Hippocampal formation (tissue), 2 donors: ENCODE data around the gene MPC1L.

Source experiments
- DNase-seq, 2 donors: peaks; one replicate each; lab custom pipeline; 2025; lab: John Stamatoyannopoulos, UW

The MPC1L gene

DNA sequence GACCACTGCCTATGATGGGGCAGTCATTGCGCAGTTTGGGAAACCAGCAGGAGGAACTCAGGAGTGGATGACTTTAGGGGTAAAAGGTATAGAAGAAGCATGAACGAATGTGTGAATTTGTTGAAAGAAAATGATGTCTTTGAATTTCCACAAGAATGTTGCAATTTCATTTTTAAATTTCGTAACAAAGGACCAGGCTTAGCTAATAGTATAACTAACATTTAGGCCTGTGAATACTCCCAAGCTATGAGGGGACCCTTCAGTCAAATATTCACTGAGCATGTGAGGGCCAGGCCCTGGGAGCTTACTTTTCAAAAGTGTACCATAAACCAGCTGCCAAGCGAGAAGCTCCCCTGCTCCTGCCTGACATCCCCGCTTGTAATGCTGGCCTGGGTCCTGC lies 5.3 kb downstream of the MPC1L start:
- no peak for DNase-seq

- DNase-seq: no peak
These were observed 9.0 kb downstream of the MPC1L start for GRCh38 chrX:40632199-40632598.

- DNase-seq: no peak
These were observed 14.5 kb downstream of the MPC1L start for GRCh38 chrX:40637687-40638086.

- DNase-seq: no peak
These were observed 20.9 kb downstream of the MPC1L start for GRCh38 chrX:40644176-40644575.

- DNase-seq: peak; percentile 19 to 25
These were observed 21.7 kb downstream of the MPC1L start for GRCh38 chrX:40644821-40645358.

- no peak for DNase-seq
These were observed 23.5 kb downstream of the MPC1L start for GRCh38 chrX:40646489-40647306.

- DNase-seq: peak; percentile 80 to 82
These were observed 24.3 kb downstream of the MPC1L start, which contains the start of gene CXorf38 for GRCh38 chrX:40647307-40648197. CXorf38 (minus strand) TSS chrX:40647561; CDS start chrX:40647520, 41 bp downstream.

DNA sequence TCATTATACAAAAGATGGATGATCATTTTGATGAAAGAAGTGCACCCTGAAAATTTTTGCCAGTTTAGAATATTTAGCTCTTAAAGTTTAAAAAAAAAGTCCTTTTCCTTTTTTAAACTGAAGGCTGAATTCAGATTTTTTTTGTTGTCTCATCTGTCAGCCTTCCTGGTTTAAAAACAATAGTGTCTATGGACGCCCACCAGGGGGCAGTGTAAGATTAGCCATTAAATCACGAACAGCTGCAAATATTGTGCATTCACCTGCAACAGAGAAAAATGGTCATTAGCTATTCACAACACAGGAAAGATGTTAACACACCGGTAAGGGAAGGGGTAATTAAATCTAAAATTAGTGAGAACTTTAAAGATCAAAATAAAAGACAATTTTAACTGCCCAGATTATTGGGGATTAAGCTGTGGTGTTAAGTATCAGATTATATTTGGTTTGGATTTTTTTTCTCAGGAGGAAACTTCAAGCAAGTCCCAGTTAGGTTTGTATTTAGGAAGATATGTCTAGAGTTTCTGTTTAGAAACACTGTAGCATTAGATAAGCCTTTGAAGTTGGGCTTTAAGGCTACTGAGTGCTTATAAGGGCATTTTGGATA lies 28.5 kb downstream of the MPC1L start:
- DNase-seq: peak; percentile 16 to 73

DNA sequence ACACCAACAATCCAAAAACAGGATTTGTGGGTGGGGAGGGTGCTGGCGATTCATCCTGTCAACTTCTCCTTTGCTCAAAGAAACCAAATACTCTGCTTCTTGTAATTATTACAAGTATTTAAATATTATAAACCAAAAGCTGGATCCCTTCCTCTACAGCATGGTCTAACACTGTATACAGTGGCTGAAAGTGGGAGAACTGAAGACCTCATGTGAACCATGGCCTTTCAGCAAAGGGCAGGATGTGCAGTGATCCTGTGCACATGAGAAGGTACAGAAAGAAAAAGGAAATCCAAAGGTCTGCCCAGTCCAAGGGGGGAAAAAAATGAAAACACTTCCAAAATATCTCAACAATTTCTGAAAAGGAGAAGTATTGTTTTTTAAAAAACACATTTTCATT lies 29.4 kb downstream of the MPC1L start:
- no peak for DNase-seq

DNA sequence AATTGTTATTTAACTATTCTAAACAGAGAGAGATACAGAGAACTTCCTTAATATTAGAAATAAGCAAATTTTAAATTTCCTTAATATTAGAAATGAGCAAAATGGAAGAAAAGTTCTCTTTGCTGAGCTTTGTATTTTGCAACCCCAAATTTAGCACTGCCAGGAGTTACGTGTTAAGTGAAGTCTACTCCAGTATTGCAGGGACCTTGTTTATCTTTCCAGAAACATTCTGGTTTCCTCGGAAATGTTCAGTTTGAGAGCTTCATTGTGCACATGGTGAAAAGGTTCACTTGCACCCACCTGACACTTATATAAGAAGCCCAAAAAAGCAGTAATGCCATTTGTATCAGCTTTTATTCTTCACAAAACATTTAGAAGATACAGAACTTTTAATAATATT lies 30.3 kb downstream of the MPC1L start:
- no peak for DNase-seq

GRCh38 chrX:40660381-40660780 lies 37.2 kb downstream of the MPC1L start:
- no peak for DNase-seq

DNA sequence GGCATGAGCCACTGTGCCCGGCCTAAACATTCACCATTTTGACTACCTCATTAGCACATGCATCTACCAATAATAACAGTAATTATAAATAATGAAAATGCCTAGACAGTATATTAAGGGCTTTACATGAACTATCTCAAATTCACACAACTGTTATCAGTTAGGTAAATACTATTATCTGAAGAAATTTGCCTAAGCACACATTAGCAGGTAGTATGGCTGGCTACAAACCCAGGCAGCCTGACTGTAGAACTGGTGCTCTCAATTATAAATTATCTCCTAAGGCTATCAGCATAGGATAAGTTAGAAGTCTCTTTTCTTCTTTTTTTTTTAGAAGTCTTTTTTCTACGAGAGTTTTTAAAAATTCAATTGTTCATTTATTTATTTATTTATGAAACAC lies 38.3 kb downstream of the MPC1L start:
- DNase-seq: no peak

GRCh38 chrX:40663078-40663740 lies 40.0 kb downstream of the MPC1L start:
- no peak for DNase-seq

DNA sequence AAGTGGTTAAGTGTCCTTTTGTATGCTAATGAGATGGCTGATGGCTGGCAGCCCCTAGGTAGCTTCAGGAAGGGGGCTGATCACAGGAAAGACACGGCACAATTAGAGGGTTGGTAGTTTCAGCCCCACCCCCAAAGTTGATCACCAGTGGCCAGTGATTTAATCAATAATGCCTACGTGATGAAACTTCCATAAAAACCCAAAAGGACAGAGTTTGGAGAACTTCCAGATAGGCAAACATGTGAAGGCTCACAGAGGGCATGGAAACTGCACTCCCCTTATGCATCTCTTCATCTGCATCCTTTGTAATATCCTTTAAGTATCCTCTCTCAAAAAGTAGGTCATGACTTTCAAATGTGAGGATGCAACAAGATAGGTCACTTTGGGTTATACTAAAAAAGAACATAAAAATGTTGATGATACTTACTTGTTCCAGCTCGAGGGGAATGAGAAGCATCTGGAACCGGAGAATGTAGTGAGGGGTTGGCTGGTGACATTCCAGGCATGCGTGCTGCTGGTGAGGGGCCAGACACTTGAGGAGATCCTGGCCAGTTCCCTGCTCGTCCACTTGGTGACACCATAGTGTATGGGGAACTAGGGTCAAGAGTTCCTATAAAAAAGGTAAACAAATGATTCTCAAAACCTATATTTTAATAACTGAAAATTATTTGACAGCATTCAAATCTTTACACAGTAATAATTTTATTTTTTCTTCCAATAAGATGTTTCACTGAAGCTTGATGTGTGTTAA lies 40.8 kb downstream of the MPC1L start:
- DNase-seq: no peak

DNA sequence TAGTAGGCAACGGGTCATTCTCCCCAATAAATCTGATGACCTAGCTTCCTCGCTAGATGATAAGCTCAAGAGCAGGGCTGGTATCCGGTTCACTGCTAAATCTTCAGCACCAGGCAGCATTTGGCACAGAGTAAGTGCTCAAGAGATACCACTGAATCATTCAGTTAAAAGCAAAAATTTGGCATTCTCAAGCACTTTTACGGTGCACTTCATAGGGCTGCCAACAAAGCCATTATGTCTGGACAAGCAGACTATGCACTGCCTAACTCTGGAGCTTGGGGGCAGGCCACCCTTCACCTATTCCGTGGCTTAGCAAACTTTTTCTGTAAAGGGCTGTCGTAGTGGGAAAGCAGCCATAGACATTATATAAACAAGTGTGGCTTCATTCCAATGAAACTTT lies 47.9 kb downstream of the MPC1L start:
- no peak for DNase-seq
